HG02885 (cell line): ENCODE data around the gene PTPN14.

Source experiments
- ATAC-seq: cut with Tn5 transposase; IDR thresholded peaks from one replicate; pipeline ENCODE4 v1.9.1; 2021; ENCODE audit warnings: mild to moderate bottlenecking; ENCODE audit not compliant: unreplicated experiment, poor library complexity

The PTPN14 gene

DNA sequence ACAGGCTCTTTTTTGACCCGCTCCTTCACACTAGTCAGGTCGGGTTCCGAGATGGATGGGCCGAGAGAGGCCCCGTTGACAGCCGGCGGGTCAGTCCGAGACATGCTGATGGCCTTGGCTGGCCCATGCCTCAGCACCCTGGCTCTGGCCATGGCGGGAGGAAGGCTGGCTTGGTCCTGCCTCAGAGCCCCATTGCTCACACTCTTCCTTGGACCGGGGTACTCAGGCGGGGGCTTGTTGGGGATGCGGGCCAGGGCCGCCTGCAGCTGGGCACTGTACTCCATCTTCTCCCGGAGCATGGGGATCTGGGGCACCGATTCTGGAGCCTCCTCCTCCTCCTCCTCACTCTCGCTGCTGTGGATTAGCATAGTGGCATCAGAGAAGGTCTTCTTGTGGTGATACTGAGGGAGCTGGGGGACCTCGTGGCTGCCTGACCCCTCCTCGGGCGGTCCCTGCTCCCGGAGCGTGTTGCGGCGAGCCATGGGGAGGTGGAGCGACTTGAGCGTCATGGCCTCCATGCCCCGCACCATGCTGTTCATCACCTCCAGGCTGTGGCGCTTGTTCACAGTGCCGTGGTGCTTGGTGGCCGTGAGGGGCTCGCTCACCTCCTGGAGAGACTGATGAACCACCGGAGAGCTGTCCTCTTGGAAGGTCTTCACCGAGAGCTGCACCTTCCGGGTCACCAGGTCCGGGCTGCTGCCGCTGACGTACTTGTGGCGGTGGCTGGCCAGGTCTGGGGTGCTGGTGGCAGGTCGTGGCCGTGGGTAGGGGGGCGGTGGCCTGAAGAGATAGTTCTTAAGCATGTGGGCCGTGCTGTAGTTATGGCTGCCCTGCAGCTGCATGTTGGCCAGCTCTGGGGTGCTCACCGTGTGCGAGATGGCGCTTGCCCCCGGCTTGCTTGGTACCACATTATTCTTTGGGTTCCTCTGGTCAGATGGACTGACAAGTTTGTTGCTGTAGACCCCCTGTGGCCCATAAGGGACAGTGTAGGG is 167.7 kb downstream of the PTPN14 start:
- no peak for ATAC-seq

DNA sequence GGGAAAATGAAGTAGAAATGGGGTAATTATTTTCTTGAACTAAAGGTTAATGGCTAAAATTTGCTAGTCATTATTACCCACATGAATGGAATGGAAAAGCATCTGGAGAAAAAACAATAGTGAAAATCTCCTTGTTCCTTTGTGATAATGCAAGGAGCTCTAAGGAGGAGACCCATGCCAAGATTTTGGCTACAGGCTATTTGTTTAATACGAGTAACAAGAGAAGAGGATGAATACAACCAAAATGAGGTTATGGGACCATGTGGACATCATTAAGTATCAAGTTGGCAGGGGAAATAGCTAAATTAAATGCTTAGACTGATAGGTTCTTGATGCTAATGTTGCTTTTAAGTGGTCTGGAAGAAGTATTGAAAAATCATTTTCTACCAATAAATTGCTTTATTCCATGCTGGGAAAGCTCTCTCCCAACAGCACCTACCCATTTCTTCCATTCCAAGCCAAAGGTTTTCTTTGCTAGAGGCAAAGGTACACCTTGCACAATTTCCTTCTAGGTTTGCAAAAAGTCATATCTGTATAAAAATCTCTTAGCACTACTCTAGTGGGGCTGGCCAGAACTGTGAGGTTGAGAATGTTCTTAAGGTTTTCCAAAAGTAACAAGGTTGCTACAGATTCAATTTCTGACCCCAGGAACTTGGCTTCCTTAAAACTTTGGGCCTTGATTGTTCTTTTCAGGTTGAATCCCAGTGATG is 170.3 kb downstream of the PTPN14 start:
- ATAC-seq = no peak

DNA sequence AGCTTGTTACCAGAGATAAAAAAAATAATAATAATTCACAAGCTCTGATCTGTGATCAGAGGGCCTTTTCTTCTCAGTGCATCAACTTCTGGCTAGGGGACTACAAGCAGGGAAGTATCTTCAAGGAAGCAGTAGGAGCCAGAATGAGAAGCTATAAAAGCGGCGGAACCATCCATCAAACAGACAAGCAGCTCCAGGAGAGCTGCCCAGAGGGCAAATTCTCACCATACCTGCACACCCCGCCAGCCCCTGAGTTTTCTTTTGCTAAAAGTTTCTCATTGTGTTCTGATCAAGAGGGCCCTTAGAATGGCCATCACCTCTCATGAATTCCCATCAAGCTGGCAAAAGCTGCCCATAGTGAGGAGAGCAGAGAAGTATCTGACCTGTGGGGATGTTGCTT is 171.0 kb downstream of the PTPN14 start:
- no peak for ATAC-seq

DNA sequence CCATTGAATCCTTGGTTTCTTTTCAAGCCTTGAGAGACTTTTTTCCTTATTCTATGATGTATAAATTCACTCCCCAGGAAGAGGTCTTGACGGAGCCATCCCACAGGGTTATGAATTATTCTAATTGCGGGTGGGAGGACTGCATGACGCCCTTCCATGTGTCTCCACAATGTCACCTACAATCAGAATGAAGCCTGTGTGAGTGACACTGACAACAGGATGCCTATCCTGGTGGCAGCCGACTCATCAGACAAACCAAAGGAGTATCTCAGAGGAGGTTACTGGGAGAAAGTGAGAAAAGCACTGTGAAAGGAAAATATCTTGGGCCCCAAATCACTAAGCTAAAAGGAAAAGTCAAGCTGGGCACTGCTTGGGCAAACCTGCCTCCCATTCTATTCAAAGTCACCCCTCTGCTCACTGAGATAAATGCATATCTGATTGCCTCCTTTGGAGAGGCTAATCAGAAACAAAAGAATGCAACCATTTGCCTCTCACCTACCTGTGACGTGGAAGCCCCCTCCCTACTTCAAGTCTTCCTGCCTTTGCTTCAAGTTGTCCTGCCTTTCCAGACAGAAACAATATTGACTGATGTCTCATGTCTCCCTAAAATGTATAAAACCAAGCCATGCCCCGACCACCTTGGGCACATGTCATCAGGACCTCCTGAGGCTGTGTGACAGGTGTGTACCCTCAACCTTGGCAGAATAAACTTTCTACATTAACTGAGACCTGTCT is 172.0 kb downstream of the PTPN14 start:
- ATAC-seq = no peak

DNA sequence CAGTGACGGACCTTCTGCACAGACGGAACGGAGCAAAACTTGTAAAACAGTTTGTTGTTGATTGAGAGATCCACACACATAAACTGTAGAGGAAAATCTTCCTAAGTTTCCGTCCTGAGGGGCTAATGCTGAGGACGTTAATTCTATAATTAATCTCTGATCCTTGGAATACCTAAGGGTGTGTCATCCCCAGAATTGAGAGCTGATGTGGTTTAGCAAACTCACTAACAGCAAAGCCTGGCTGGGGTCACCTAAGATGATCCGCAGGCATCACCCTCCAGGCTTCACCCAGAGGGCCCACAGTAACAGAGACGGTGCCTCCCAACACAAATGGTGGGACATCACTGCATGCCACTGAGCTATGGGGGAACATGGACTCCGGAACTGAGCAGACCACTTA is 172.9 kb downstream of the PTPN14 start:
- ATAC-seq = no peak

DNA sequence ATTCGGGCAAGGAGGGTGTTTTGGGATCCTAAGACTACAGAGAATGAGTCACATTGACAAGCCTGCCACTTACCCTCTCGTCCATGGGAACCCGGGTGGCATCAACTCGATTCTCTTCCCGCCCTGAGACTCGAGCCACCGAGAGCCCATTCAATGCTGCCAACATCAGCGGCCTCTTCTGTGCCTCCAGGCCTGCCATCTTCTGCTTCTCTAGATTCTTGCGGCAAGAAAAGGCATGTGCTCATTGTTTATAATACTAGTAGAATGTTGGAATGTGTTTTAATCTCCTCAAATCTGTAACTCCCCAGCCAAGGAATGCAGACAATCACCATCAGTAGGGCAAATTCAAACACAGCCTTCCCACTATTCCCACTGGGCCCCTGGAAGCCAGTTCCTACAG is 173.5 kb downstream of the PTPN14 start:
- ATAC-seq = no peak

DNA sequence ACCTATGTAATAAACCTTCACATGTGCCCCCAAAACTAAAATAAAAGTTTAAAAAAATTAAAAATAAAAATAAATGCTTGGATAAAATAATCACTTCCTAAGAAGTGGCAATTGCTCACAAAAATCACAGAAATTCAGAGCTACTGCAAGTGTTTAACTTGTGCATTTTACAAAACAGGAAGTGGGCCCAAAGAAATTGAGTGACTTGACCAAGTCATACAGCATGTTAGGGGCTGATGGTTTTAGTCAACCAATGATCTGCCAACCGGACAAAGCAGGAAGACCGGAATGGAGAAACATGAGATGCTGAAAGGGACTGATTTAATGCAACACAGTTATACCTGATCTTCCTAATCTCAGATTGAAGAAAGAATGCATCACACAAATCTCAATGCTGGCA is 173.9 kb downstream of the PTPN14 start:
- ATAC-seq = no peak

DNA sequence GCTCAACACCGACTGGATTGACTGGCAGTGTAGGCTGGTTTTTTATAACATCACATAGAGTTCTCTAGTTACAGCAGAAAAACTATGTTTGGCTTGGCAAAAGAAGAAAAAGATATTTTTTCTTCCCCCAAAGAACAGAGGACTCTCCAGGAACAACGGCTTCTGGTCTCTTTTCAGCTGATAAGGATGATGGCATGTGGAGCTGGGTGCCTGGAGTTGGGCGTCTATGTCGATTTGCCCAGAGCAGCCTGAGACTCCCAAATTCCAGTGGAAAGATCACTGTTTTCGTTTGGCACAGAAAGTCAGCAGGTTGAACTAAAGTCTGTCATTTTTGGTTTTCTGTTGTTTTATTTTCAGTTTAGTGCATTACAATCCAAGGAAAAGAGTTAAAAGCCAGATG is 179.3 kb downstream of the PTPN14 start:
- ATAC-seq = no peak

DNA sequence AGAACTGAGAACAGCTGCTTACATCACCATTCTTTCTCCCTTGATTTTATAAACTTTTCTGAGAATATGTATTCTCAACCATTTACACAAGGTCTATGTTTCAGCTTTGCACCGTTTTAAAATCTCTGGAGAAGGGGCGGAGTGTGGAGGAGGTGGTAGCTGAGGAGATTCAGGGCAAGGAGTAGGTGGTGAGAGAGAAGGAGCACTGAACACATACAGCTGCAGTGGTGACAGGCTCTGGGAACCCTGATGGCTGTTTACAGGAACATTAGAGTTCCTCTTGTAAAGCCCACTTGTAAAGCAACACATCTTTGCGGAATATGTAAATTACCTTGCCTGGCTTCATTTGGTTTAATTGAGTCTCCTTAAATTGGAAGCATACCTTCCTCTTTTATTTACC is 180.8 kb downstream of the PTPN14 start:
- no peak for ATAC-seq

DNA sequence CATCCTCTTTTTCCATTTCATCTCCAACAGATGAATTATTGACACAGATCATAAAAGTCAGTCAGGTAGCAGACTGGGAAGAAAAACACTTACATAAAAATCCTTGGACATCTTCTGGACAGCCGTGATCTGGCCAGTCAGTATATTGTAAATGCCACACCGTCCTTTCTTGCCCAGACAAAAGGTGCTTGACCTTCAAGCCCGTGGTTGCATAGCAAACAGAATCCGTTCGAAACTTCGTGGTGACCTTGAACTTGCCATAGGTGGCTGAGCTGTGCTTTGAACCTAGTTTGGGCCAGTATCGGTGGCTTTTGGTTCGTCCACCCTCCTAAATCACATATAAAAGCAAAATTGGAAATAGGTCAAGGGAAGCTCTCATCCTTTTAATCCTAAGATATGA is 182.0 kb downstream of the PTPN14 start:
- no peak for ATAC-seq

DNA sequence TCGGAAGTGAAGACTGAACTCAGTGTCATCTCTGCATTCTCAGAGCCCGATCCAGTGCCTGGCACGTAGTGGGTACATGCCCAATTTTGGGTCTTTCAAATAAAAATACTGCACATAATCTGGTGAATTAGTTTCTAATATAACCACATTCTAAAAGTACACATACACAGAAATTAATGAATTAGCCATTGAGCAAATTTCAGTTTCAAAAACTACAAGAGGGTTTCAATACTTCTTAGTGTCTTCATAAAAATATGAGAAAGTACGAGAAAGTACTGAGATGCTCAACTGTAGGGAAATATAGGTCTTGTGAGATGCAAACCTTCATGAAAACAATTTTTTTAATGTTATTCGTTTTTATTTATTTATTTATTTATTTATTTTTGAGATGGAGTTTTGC is 183.6 kb downstream of the PTPN14 start:
- ATAC-seq = no peak

DNA sequence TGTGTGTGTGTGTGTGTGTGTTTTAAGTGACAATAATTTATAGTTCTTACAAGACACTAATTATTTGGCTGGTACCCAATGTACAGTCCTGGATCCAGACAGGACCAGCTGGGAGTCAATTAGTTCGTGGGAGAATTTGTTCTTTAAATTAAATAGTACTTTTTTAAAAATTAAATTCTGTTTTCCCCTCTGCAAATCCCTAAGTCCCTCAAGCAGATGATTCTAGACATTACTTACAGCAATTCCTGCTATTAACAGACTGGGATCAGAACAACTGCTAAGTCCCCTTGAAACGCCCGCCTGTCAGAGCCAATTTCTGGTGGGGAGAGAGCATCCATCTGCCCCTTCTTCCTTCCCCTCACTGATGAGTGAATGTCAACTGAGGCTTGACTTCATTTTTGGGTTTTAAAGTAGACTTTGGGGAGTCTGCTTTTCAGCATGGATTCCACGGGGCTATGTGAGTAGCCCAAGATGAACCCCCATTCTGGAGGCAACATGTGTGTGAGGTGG is 186.6 kb downstream of the PTPN14 start:
- ATAC-seq = no peak

DNA sequence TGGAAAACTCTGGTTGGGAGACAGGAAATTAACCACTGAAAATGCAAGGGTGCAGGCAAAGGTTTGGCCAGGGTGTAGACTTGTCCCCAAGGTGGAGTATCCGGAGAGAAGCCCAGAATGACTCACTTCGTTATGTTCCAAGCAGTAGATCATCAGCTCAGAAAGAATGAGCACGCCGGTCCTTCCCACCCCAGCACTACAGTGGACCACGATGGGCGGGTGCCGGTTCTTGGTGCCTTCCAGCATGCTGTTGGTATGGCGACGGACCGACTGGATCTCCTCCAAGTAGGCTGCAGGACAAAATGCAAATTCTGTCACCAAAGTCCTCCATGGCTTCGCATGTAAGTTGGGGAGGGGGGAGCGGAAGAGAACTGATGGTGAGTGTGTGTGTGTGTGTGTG is 187.0 kb downstream of the PTPN14 start:
- no peak for ATAC-seq

DNA sequence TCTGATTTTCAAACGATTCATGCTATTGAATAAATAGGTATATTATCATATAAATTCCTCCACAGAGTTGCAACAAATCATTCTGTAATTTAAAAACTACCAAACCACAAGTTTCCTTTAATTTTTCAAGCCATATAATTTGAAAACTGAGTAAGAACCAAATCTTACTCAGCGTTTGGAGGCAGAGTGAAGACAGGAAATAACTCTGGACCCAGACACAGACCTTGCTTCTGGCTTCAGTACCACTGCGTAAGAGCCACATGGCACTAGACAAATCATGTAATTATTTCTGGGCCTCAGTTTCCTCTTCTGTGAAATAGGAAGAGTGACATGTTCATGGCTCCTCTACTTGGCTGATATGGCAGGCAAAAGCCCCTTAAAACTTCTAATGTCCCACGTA is 188.0 kb downstream of the PTPN14 start:
- ATAC-seq = no peak

DNA sequence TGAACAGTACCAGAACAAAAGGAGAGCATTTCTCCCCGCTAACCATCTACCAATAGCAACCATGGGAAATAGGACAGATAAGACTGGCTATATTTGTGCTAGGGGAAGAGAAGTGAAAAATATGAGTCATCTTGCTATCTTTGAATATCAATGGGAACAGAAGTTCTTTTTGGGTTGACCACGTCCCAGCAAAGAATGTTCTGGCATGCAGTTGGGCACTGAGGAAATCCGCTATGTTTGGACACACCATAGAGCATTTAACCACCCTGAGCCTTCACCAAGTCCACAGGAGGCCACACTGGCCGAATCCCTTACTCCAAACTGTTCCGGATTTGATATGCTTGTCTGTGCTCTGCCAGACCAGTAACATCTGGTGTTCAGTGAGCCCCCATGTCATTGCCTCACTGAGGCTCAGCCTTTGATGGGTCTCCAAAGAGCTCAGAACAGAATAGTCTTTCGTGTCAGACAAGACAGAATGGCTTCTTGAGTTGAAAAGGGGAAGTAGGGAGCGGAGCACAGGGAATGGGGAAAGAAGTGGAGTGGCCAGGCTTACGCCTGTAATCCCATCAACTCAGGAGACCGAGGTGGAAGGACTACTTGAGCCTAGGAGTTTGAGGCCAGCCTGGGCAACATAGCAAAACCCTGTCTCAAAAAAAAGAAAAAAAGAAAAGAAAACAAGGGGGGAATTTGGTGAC is 189.1 kb downstream of the PTPN14 start:
- ATAC-seq = no peak

DNA sequence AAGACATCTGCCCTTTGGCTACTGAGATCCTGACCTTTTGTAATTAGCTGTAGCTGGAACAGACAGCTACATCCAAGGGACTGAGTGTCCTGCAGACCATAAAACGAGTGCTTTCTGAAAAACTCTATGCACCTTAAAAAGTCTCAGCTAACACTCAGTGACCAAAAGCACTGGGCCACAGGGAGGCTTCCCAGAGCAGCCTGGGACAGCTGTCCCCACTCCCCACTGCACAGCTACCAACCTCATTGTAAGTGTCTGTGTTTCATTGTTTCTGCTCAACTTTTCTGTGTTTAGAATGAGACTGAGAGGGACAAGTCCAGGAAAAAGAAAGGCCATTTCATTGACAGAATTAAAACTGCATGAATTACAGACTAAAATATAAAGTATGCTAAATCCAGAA is 189.8 kb downstream of the PTPN14 start:
- ATAC-seq = no peak

DNA sequence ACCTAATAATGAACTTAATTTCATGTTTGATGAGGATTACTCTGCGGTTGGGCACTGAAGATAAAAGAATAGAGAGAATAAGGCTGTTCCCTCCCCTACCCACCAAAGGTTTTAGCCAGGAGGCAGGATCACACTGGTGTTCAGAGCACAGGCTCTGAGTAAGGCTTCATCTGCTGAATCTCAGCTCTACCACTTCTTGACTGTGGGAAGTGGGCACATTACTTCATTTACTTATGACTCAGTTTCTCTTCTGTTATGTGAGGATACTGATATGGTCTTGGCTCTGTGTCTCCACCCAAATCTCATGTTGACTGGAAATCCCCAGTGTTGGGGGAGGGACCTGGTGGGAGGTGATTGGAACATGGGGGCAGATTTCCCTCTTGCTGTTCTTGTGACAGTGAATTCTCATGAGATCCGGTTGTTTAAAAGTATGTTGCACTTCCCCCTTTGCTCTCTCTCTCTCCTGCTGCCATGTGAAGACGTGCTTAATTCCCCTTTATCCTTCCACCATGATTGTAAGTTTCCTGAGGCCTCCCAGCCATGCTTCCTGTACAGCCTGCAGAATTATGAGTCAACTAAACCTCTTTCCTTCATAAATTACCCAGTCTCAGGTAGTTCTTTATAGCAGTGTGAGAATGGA is 190.8 kb downstream of the PTPN14 start:
- no peak for ATAC-seq

DNA sequence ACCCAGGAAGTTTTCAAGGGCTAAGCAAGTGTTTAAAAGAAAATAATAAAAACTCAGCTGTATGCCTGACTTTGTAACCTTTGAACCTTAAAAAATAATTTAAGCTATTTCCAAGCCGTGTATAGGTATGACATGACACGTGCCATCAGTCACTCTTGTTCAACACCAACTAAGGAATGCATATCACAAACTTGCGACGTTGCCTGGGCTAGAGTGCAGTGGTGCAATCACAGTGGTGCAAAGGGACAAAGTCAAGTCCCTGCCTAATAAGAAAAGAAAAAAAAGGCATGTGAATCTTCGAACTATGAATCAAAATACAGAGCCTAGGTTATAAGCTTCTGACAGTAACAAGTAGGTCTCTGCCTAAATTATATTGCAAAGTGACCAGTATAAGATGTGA is 191.3 kb downstream of the PTPN14 start:
- ATAC-seq = no peak

DNA sequence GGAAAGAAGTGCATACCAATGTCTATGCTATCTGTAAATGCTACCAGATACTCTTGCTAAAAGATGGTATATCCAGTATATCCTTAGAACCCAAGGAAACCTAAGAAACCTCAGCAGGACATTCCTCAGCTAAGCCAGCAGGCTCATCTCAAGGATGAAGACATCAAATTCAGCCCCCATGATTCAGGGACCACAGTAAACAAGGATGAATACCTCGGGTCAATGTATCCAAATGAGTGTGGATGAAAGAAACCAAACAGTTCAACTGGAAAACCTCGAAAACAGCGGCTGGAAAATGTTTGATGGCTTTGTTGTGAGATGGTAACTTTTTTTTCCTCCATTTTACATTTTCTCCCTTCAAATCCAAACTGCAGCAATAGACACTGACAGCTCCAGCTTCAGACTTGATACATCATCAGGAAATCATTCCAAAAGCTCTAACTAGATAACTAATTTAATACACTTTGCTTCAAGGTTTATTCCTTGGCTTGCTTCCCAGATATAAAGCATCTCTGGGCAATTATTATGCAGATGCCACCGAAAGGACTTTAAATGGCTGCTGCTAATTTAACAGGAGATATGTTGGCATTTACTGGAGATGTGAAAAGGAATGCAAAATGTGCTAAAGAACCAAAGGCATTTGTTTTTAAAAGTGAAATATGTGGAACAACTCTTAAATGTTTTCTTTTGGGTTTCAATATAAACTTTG is 196.8 kb downstream of the PTPN14 start:
- ATAC-seq = no peak
